Small intestine (tissue), 7 donors: Measurements from ENCODE around the gene CAPS. TPM values are rescaled to one million over a fixed set of nuclear protein-coding genes. Genes with fewer than 3 reads are reported as not detected.
"Not testable (repeated sequence)": the region's sequence is repeated elsewhere in the genome, so short reads cannot be mapped to it uniquely, and the experiment has no call there.

Experiments
- DNase-seq, 2 donors: peaks; one replicate each; pipeline versions ENCODE4 v3.0.0 to v3.0.0-alpha.2; 2013
- FAIRE-seq: peaks from 2 replicates; lab custom pipeline; 2012; peaks lifted over from hg19 to GRCh38; lab: Jason Lieb, UNC
- H3K27ac ChIP-seq, 3 donors: one replicate each; pipeline ENCODE4 v1.5.1; 2013; ENCODE audit warnings: low read length in 2 of 3, mild to moderate bottlenecking in 2 of 3, control low read depth in 1 of 3, inconsistent platforms in 1 of 3, low read depth in 1 of 3, moderate library complexity in 1 of 3
- H3K27me3 ChIP-seq, 3 donors: one replicate each; pipeline ENCODE4 v1.6.1; 2013; ENCODE audit warnings: low read length in 3 of 3, inconsistent platforms in 1 of 3; ENCODE audit not compliant: control insufficient read depth in 3 of 3, insufficient read depth in 3 of 3
- H3K36me3 ChIP-seq, 3 donors: one replicate each; pipeline ENCODE4 v1.6.1; 2013; ENCODE audit warnings: low read length in 3 of 3, inconsistent platforms in 1 of 3, low read depth in 1 of 3, mild to moderate bottlenecking in 1 of 3, moderate library complexity in 1 of 3; ENCODE audit not compliant: control insufficient read depth in 3 of 3, insufficient read depth in 2 of 3
- H3K4me1 ChIP-seq, 3 donors: one replicate each; pipeline ENCODE4 v1.6.1; 2013; ENCODE audit warnings: low read length in 2 of 3, inconsistent platforms in 1 of 3, low read depth in 1 of 3, mild to moderate bottlenecking in 1 of 3, moderate library complexity in 1 of 3; ENCODE audit not compliant: control insufficient read depth in 3 of 3, insufficient read depth in 2 of 3
- H3K4me3 ChIP-seq, 3 donors: one replicate each; pipeline ENCODE4 v1.5.1; 2013; ENCODE audit warnings: low read length in 3 of 3, control low read depth in 1 of 3, inconsistent platforms in 1 of 3, low read depth in 1 of 3, mild to moderate bottlenecking in 1 of 3, moderate library complexity in 1 of 3
- H3K9me3 ChIP-seq, 2 donors: one replicate each; pipeline ENCODE4 v1.6.1; 2013; ENCODE audit warnings: low read depth in 1 of 2, low read length in 1 of 2; ENCODE audit not compliant: control insufficient read depth in 2 of 2, insufficient read depth in 1 of 2
- WGBS, 3 donors: extraction: QIAGEN DNeasy Blood & Tissue Kit; methylation state at CpG; one replicate each; pipeline ENCODE4 v1.1.7; 2013; 5-methylcytosine and 5-hydroxymethylcytosine counted together
- polyA plus RNA-seq, 4 donors: library from polyadenylated mRNA; stranded (reverse) in 3 of 4; unstranded in 1 of 4; fragments of 200-250 nt in 3 of 4; fragments of 120-200 nt in 1 of 4; gene quantifications; one replicate each; pipeline versions ENCODE4 v1.2.1 to v1.2.3, GENCODE V29; 2013
- donor health status: healthy with polysubstance abuse.
- donor health status: control.
- donor health status: control.
- donor health status: Bipolar disorder and iron deficiency.
- donor health status: healthy.

Gene CAPS
- polyA plus RNA-seq, 4 donors = 8.7 to 22.7 (median 15.4) TPM

GRCh38 chr19:5877427-5877826, 36.6 kb upstream of the CAPS start:
- Histone ChIP-seq H3K4me3 (no peak overlapping the region), H3K27ac (no peak overlapping the region), H3K4me1 (peaks cover 0 to 23% (median 0%) of the 10 kb centered on the region in 3 donors), H3K9me3 (no peaks in the 10 kb centered on the region), H3K36me3 (no peaks in the 10 kb centered on the region), H3K27me3 (peaks cover 2 to 8% (median 5%) of the 10 kb centered on the region in 3 donors)
- FAIRE-seq (no peak), DNase-seq (no peak)
- 73 to 90% (median 87%) methylated on average over 8 of the region's 8 CpGs for WGBS, 3 donors

GRCh38 chr19:5877882-5878281, 36.2 kb upstream of the CAPS start:
- H3K36me3 ChIP-seq = no peaks in the 10 kb centered on the region
- H3K27ac ChIP-seq = no peak overlapping the region
- no peak for FAIRE-seq
- H3K9me3 ChIP-seq = no peaks in the 10 kb centered on the region
- peaks cover 0 to 23% (median 0%) of the 10 kb centered on the region in 3 donors for H3K4me1 ChIP-seq
- DNase-seq = no peak
- 77 to 84% (median 81%) methylated on average over 9 of the region's 9 CpGs for WGBS, 3 donors
- no peak overlapping the region for H3K4me3 ChIP-seq
- peaks cover 2 to 8% (median 5%) of the 10 kb centered on the region in 3 donors for H3K27me3 ChIP-seq

- WGBS, 3 donors = 19 to 31% (median 28%) methylated on average over 4 to 6 of the region's 6 CpGs
- Histone ChIP-seq H3K4me1 (peaks cover 0 to 23% (median 0%) of the 10 kb centered on the region in 3 donors), H3K4me3 (no peak overlapping the region), H3K27ac (no peak overlapping the region), H3K27me3 (peaks cover 2 to 8% (median 5%) of the 10 kb centered on the region in 3 donors), H3K9me3 (no peaks in the 10 kb centered on the region), H3K36me3 (no peaks in the 10 kb centered on the region)
- DNase-seq = no peak
- no peak for FAIRE-seq
These were observed 33.9 kb upstream of the CAPS start for GRCh38 chr19:5880196-5880595.

- peaks cover 2 to 8% (median 5%) of the 10 kb centered on the region in 3 donors for H3K27me3 ChIP-seq
- no peak overlapping the region for H3K4me3 ChIP-seq
- DNase-seq (peak in 1 of 2 donors; percentile 54), FAIRE-seq (no peak)
- H3K36me3 ChIP-seq = no peaks in the 10 kb centered on the region
- 16 to 19% (median 17%) methylated on average over 15 of the region's 15 CpGs for WGBS, 3 donors
- peak overlapping the region in 1 of 3 donors; percentile 0 for H3K27ac ChIP-seq
- peaks cover 0 to 20% (median 0%) of the 10 kb centered on the region in 3 donors for H3K4me1 ChIP-seq
- H3K9me3 ChIP-seq = no peaks in the 10 kb centered on the region
These were observed 33.4 kb upstream of the CAPS start for GRCh38 chr19:5880604-5881078.

GRCh38 chr19:5881543-5882299, 32.3 kb upstream of the CAPS start:
- Histone ChIP-seq H3K4me3 (no peak overlapping the region), H3K36me3 (no peaks in the 10 kb centered on the region), H3K9me3 (no peaks in the 10 kb centered on the region), H3K4me1 (peaks cover 0 to 14% (median 0%) of the 10 kb centered on the region in 3 donors), H3K27me3 (peaks cover 2 to 8% (median 5%) of the 10 kb centered on the region in 3 donors), H3K27ac (no peak overlapping the region)
- 34 to 57% (median 42%) methylated on average over 19 of the region's 19 CpGs for WGBS, 3 donors
- DNase-seq (no peak), FAIRE-seq (no peak)

GRCh38 chr19:5882421-5882968, 31.6 kb upstream of the CAPS start:
- no peak overlapping the region for H3K27ac ChIP-seq
- 49 to 56% (median 55%) methylated on average over 9 of the region's 9 CpGs for WGBS, 3 donors

GRCh38 chr19:5883157-5883873, 30.7 kb upstream of the CAPS start:
- not testable (repeated sequence) for H3K27me3 ChIP-seq, DNase-seq, H3K9me3 ChIP-seq, H3K4me3 ChIP-seq, FAIRE-seq, H3K27ac ChIP-seq, H3K36me3 ChIP-seq
- peaks cover 0 to 14% (median 0%) of the 10 kb centered on the region in 3 donors for H3K4me1 ChIP-seq
- WGBS, 3 donors = 64 to 77% (median 69%) methylated on average over 13 of the region's 13 CpGs

More at GRCh38 chr19:5882421-5882968, 31.6 kb upstream of the CAPS start:
- no peak for DNase-seq
- Histone ChIP-seq H3K4me1 (peaks cover 0 to 14% (median 0%) of the 10 kb centered on the region in 3 donors), H3K36me3 (no peaks in the 10 kb centered on the region), H3K27me3 (peaks cover 2 to 8% (median 5%) of the 10 kb centered on the region in 3 donors), H3K9me3 (no peaks in the 10 kb centered on the region), H3K4me3 (no peak overlapping the region)
- FAIRE-seq = no peak
